HG03196 (cell line): ENCODE measurements around the gene UNC5C.
"Not testable (repeated sequence)": the region's sequence is repeated elsewhere in the genome, so short reads cannot be mapped to it uniquely, and the experiment has no call there.

Experiments used
- ATAC-seq: cut with Tn5 transposase; IDR thresholded peaks from one replicate; pipeline ENCODE4 v1.9.1; 2021; ENCODE audit not compliant: unreplicated experiment

The UNC5C gene

DNA sequence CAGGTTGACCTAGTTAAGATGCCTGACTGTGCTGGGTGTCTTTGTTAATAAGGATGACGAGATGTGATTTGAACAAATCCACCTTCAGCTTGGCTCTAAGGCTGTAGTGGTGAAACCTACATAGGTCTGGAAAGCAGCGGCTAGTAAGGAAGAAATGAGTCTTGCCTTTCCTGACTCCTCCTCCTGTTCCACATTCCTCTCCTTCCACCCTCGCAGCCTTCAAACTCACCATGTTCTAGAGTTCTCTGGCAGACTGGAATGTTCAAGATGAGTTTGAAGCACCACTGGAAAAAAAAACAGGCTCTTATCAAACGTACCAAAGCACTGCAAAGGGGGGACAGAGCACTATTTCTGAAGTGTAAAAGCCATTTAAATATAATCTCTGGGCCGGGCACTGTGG, 395.6 kb downstream of the UNC5C start:
- no peak for ATAC-seq

DNA sequence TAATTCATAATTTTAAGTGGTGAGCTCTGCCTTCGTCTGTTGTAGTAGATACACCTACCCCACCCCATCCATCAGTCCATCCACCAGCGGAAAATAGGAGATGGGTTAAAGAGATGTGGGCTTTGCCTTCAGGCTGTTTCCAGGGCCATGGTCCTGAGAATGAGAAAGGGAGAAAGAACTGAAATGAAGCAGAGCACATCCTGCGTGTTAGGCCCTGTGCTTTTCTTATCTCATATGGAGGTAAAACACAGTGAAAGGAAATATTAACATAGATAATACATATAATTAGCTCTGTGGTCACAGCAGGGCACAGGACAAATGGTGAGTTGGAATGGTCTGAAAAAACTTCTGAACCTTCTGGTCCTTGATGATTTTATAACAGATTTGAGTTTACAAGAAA, 397.5 kb downstream of the UNC5C start:
- no peak for ATAC-seq

DNA sequence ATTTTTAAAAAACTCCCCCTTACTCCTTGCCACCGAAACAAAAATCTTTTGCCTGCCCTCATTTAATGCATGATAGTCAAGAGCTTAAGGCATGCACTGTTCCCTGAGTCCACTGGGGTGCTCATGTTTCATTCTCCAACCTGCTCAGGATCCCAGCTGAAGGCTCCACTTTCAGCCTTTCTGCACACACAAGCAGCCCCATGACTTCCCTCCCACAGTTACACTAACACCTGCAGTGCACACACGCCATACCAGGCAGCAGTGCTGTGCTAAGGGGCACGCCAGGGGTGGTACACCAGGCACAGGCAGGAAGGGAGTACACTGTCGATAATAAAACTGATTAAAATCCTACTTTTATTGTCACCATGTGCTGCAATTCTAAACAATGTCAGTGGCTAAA, 405.8 kb downstream of the UNC5C start:
- no peak for ATAC-seq

DNA sequence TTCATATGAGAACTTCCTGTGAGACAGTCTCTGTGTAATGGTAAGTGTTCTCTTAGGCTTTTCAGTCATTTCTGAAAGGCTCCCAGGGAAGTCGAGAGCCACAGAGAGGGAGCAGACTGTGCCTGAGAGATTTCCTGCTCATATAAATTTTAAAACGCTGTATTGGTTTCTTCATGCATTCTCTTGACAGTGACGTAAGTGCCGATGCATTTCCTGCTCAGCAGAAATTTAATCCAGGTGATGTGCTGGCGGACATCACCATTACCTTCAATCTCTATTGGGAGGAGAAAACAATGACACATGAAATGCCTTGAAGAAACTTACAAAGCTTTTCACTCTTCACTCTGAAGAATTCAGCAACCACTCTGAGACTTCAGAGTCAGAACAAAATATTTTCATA, 407.4 kb downstream of the UNC5C start:
- ATAC-seq: no peak

- not testable (repeated sequence) for ATAC-seq
Observed at GRCh38 chr4:95139424-95139823, 409.3 kb downstream of the UNC5C start.

- not testable (repeated sequence) for ATAC-seq
Observed at GRCh38 chr4:95134016-95134415, 414.8 kb downstream of the UNC5C start.

GRCh38 chr4:95129821-95130311, 418.9 kb downstream of the UNC5C start:
- no peak for ATAC-seq

GRCh38 chr4:95129031-95129430, 419.7 kb downstream of the UNC5C start:
- no peak for ATAC-seq

- no peak for ATAC-seq
Observed at GRCh38 chr4:95124906-95125504, 423.8 kb downstream of the UNC5C start.

DNA sequence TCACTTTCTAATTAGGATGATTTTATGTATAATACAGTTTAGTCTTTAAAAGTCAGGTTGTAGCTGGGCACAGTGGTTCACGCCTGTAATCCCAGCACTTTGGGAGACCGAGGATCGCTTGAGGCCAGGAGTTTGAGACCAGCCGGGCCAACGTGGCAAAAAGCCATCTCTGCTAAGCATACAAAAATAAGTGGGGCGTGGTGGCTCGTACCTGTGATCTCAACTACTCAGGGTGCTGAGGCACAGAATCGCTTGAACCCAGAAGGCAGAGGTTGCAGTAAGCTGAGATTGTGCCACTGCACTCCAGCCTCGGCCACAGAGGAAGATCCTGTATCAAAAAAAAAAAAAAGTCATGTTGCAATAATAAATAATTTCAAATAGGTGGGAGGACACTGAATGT, 426.8 kb downstream of the UNC5C start:
- ATAC-seq: no peak

DNA sequence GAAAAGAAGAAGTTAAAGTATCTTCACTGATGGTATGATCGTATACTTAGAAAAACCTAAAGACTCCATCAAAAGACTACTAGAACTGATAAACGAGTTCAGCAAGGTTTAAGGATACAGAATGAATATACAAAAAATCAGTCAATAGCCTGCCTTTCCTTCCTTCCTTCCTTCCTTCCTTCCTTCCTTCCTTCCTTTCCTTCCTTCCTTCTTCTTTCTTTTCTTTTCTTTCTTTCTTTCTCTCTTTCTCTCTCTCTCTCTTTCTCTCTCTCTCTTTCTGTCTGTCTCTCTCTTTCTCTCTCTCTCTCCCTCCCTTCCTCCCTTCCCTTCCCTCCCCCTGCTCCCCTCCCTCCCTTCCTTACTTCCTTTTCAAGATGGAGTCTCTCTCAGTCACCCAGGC, 428.3 kb downstream of the UNC5C start:
- no peak for ATAC-seq

- ATAC-seq: no peak
Observed at GRCh38 chr4:95118497-95118896, 430.3 kb downstream of the UNC5C start.

GRCh38 chr4:95114521-95114920, 434.3 kb downstream of the UNC5C start:
- ATAC-seq: no peak
